CD4-positive, alpha-beta T cell treated with Interleukin-10 for 1 hour (primary cell): Measurements from ENCODE around the gene EMC7.
"Not testable (repeated sequence)": the region's sequence is repeated elsewhere in the genome, so short reads cannot be mapped to it uniquely, and the experiment has no call there.

ENCODE experiments used
- DNase-seq: peaks from one replicate; pipeline ENCODE4 v3.0.0-alpha.2; 2020

Gene EMC7

DNA sequence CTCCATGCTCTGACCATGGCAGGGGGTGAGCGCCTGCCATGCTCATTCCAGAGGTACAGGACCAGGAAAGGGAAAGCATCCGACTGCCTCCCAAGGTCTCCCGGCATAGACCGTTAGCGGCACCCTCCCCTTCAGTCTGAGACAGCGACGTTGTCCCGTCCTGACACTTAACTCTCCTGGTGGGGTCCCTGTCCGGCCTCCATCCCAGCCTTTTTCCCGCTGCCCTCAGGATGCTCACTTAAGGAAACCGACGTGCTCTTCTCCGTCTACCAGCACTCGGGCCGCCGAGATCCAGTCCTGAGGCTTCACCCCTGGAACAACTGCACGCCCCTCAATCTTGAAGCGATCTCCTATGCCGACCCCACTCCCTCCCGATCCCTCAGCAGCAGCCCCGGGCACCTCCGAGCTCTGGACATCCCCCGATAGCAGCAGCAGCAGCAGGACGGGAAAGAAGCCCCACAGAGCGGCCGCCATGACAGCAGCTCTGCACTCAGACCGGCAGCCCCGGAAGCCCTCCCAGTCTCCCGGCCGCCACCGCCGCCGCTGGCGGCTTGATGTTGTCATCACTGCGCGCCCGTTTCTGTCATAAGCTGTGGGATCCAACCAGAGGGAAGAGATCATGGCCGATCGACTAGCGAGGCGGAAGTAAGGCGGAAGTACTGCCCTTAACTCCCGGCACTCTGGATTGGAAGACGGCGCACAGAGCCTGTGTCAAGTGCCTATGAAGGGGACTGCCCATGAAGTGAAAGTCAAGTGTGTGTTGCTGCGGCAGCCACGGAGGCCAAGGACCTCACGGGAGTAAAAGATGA is at the start of gene EMC7, which contains the start of gene PGBD4:
Gene EMC7, minus strand, starts transcription at position 497 of the 809 bp plus-strand sequence. Its CDS starts 23 bp downstream, at position 474.
Gene PGBD4, plus strand, starts transcription at position 718 of the 809 bp plus-strand sequence. CDS start 449 bp downstream, outside the sequence.
- DNase-seq = peak; percentile 99

GRCh38 chr15:34147371-34148140 is 45.9 kb upstream of the EMC7 start:
- no peak for DNase-seq

GRCh38 chr15:34133511-34133910 is 31.8 kb upstream of the EMC7 start:
- no peak for DNase-seq

GRCh38 chr15:34132881-34133280 is 31.2 kb upstream of the EMC7 start:
- no peak for DNase-seq

DNA sequence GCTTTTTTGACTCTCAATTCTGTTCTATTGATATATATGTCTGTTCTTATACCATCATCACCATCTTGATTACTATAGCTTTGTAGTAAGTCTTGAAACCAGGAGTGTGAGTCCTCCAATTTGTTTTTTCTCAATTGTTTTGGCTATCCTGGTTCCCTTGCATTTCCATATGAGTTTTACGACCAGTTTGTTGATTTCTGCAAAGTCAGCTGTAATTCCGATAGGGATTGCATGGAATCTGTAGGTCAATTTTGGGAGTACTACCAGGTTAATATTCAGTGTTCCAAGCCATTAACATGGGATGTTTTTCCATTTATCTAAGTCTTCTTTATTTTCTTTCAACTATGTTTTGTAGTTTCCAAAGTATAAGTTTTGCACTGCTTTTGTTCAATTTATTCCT is 27.2 kb upstream of the EMC7 start:
- DNase-seq = no peak

- DNase-seq = no peak
Measured at GRCh38 chr15:34126522-34126921, 24.9 kb upstream of the EMC7 start.

- no peak for DNase-seq
Measured at GRCh38 chr15:34125945-34126344, 24.3 kb upstream of the EMC7 start.

- no peak for DNase-seq
Measured at GRCh38 chr15:34124651-34125050, 23.0 kb upstream of the EMC7 start.

- no peak for DNase-seq
Measured at GRCh38 chr15:34122771-34123183, 21.1 kb upstream of the EMC7 start.

DNA sequence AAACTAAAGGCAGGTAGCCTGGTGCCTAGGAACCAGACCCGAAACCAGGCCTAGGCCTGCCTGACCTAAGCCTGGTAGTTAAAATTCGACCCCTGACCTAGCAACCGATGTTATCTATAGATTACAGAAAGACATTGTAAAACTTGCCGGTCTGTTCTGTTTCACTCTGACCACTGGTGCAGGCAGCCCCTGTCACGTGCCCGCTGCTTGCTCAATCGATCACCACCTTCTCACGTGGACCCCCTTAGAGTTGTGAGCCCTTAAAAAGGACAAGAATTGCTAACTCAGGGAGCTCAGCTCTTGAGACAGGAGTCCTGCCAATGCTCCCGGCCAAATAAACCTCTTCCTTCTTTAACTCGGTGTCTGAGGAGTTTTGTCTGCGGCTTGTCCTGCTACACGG is 20.1 kb upstream of the EMC7 start:
- not testable (repeated sequence) for DNase-seq

DNA sequence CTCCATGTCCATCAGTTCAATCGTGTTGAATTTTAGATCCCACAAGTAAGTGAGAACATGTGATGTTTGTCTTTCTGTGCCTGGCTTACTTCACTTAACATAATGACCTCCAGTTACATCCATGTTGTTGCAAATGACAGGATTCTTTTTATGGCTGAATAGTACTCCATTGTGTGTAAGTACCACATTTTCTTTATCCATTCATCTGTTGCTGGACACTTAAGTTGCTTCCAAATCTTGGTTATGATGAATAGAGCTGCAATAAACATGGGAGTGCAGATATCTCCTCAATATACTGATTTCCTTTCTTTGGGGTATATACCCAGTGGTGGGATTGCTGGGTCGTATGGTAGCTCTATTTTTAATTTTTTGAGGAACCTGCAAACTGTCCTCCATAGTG is 18.8 kb upstream of the EMC7 start:
- not testable (repeated sequence) for DNase-seq

DNA sequence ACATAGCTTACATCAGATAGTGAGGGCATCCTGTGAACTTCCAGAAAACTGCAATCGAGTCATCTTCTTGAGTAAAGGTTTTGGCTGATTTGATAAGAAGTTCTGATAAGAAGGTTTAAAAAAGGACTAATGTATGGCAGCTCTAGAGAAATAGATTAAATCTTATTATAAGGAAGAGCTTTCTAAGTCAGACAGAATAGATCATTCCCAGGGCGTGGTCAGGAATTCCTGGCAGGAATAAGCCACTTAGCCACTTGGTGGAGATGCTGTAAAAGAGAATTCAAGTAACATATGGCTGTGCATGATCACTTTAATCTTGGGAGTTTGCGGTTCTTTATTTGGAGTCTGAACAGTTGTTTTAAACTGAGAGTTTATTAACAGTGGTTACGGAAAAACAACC is 17.6 kb upstream of the EMC7 start:
- no peak for DNase-seq

DNA sequence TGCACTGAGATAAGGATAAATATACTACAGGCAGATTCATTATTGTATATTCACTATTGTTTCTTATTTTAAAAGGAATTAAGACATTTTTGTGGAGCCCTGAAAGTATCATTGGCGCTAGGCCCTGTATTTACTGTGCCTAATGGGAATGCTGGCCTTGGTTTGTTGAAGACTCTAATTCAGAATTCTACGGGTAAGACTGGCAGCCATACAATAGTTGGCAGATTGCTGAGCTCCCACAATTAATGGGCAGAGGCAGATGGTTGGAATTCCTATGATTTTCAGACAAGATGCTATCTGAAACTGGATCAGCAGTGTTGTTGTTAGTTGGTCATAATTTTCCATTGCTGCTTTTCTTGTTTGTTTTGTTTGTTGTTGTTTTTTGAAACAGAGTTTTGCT is 15.0 kb upstream of the EMC7 start:
- DNase-seq = no peak

- no peak for DNase-seq
Measured at GRCh38 chr15:34114739-34115138, 13.1 kb upstream of the EMC7 start.

- no peak for DNase-seq
Measured at GRCh38 chr15:34114215-34114614, 12.6 kb upstream of the EMC7 start.

DNA sequence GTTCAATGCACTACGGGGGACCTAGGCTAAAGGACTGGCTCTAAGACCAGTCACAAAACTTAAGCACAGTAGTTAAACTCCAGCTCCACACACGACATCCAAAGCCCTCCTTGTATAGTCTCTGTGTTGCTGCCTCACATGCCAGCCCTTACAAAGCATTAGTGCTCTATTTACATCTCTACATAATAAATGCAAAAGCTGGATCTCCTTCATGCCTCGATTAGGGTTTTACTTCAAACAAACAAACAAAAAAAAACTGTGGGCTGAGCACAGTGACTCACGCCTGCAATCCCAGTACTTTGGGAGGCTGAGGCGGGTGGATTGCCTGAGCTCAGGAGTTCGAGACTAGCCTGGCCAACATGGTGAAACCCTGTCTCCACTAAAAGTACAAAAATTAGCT is 9.8 kb upstream of the EMC7 start:
- DNase-seq = no peak

GRCh38 chr15:34109797-34110663 is 8.4 kb upstream of the EMC7 start:
- peak; percentile 40 for DNase-seq

DNA sequence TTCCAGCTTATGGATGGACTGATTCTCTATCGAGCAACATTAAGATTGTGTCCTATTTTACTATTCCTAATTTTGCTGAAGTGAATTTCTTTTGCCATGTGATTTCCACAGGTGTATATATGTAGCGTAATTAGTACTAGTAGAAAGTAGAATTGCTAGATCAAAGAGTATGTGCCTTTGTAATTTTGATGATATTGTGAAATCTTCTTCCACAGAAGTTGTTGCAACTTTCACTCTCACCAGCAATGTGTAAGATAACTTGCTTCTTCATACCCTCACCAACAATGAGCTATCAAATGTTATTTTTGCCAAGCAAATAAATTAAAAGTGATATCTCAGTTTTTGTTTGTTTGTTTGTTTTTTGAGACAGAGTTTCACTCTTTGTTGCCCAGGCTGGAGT is 5.7 kb upstream of the EMC7 start:
- DNase-seq = no peak

GRCh38 chr15:34106423-34106822 is 4.8 kb upstream of the EMC7 start:
- no peak for DNase-seq

DNA sequence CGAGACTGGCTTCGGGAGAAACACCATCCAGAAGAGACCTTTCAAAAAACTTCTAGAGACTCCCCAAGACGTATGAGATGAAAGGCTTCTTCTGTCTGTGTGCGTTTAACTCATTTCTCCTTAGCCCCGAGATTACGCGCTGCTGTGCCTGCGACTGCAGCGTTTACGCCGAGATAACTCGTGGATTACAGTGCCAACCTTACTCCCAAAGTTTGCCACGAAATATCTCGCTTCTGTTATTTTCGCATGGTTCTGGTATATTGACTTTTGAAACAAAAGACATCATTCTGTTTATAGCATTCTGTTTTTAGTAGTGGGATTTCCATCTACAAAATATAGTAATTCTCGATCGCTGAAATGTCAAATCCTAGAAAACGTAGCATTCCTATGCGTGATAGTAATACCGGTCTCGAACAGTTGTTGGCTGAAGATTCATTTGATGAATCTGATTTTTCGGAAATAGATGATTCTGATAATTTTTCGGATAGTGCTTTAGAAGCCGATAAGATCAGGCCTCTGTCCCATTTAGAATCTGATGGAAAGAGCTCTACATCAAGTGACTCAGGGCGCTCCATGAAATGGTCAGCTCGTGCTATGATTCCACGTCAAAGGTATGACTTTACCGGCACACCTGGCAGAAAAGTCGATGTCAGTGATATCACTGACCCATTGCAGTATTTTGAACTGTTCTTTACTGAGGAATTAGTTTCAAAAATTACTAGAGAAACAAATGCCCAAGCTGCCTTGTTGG is 688 bp upstream of the EMC7 start:
- no peak for DNase-seq

DNA sequence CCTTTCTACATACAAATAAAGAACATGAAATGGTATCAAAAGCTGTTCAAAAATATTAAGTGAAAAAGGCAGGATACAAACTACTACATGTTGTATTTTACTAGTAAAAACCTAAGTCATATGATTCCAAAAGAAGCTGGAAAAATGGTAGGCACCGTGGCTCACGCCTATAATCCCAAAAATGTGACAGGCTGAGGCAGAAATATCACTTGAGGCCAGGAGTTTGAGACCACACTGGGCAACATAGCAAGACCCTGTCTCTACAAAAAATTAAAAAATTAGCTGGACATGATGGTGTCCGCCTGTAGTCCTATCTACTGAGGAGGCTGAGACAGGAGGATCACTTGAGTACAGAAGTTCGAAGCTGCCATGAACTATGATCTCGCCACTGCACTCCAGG is 1.7 kb downstream of the EMC7 start:
- no peak for DNase-seq

GRCh38 chr15:34085746-34086145 is 15.9 kb downstream of the EMC7 start:
- DNase-seq = no peak
